Measurements from ENCODE around the gene C1orf167. TPM values are rescaled to one million over a fixed set of nuclear protein-coding genes. Genes with fewer than 3 reads are reported as not detected.
"Not testable (repeated sequence)": the region's sequence is repeated elsewhere in the genome, so short reads cannot be mapped to it uniquely, and the experiment has no call there.

The C1orf167 gene
- total RNA-seq, 1 donor from 2014 or later = not detected

DNA sequence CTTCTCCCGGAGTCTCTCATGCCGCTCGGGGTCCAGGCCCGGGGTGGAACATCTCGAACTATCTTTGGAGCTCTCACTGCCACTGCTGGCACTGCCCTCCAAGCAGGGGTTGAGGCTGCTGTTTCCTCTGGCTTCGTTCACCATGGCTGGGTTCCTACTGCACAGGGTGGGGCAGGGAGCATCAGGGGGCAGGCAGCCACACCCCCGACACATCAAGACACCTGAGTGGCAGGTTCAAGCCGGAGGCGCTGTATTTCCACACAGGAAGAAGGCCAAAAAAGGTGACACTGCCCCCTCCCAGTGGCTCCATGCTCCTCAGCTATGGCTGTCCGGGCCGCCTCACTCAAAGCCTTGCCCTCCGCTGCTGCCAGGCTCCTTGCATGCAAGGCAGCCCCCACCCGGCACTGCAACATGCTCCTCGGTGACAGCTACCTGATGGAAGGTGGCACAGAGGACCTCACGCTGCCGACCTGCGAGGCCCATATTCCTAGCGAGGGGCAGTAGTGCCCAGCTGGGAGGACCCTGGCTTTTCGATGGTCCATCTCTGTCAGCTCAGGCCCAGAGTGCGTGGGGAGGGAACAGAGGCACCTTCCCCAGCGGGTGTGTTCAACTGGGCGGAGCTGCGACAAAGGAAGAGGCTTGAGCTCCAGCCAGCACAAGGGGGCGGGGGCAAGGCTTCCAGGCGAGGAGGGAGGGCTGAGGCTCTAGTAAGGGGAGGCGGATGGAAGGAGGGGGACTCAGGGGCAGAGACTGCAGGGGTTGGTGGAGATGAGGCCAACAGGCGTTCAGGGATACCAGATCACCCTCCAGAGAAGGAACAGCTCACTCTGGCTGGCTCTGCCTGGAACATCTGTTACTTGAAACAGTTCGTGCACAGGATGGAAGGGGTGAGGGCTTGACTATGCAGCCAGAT, 41.2 kb downstream of the C1orf167 start:
- TF ChIP-seq, protein P1, sequence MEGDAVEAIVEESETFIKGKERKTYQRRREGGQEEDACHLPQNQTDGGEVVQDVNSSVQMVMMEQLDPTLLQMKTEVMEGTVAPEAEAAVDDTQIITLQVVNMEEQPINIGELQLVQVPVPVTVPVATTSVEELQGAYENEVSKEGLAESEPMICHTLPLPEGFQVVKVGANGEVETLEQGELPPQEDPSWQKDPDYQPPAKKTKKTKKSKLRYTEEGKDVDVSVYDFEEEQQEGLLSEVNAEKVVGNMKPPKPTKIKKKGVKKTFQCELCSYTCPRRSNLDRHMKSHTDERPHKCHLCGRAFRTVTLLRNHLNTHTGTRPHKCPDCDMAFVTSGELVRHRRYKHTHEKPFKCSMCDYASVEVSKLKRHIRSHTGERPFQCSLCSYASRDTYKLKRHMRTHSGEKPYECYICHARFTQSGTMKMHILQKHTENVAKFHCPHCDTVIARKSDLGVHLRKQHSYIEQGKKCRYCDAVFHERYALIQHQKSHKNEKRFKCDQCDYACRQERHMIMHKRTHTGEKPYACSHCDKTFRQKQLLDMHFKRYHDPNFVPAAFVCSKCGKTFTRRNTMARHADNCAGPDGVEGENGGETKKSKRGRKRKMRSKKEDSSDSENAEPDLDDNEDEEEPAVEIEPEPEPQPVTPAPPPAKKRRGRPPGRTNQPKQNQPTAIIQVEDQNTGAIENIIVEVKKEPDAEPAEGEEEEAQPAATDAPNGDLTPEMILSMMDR (IDR thresholded peaks at IDR 0.05; ENCODE audit: insufficient read depth, low read length, poor library complexity, severe bottlenecking) = no peak
- H3K27me3 ChIP-seq (ENCODE audit: control insufficient read depth, insufficient read depth, low read length) = no peaks in the 10 kb centered on the region
- H3K36me3 ChIP-seq (ENCODE audit: control insufficient read depth, insufficient read depth, low read length) = peaks cover 1% of the 10 kb centered on the region
- peak; percentile 86 for DNase-seq (ENCODE audit: low read depth)
- H3K4me3 ChIP-seq (ENCODE audit: low read depth, low read length) = peak overlapping the region; percentile 51

DNA sequence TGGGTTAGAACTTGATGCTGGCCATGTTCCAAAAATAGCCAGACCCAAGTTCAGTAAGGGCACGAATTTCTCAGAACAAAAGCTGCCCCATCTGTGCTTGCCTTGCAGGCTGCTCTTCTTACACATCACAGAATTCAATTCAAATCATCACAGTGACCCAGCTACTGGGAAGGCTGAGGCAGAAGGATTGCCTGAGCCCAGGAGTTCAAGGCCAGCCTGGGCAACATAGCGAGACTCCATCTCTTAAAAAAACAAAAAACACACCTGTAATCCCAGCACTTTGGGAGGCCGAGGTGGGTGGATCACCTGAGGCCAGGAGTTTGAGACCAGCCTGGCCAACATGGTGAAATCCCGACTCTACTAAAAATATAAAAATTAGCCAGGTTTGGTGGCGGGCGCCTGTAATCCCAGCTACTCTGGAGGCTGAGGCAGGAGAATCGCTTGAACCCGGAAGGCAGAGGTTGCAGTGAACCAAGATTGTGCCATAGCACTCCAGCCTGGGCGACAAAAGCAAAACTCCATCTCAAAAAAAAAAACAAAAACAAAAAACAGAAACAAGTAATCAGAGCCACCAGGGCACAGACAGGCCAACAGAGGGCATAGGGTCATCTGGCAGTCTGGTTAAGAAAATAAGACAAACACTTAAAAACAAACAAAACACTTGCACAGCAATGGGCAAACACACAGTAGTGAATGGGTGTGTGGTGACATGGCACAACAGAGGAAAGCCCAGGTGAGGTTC, 42.1 kb downstream of the C1orf167 start:
- not testable (repeated sequence) for H3K4me3 ChIP-seq (ENCODE audit: low read depth, low read length); H3K27me3 ChIP-seq (ENCODE audit: control insufficient read depth, insufficient read depth, low read length); DNase-seq (ENCODE audit: low read depth); H3K36me3 ChIP-seq (ENCODE audit: control insufficient read depth, insufficient read depth, low read length)

DNA sequence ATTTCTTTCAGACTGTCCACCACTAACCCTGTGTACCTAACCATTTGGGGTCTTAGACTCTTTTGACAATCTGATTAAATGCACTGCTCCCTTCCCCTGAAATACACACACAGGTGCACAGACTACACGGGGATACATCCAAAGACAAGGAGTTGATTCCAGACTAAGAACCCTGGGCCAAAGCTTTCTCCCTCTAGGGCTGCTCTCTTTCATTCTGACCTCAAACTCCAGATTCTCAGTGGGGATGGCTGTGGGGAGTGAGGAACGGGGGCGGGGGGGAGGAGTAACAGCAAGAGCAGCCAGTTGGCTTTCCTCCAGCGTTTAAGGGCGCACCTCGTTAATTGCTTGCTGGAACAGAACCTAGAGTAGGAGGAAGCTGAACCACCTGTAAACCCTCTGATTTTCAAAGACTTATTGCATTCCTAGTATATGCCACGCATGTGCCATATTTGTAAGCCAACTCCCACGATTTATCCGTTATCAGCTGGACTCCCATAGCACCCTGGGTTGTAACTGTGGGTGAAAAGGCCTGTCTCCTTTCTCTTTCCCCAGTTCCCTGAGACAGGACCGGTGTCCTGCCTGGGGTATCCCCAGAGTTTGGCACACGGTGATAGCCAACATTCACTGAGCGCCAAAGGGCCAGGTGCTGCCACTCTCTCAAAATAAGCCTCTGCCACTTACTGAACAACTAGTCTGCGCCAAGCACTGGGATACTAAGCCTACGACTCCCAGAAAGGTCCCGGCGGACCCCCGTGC, 42.9 kb downstream of the C1orf167 start:
- H3K27me3 ChIP-seq (ENCODE audit: control insufficient read depth, insufficient read depth, low read length) = no peaks in the 10 kb centered on the region
- peaks cover 2% of the 10 kb centered on the region for H3K36me3 ChIP-seq (ENCODE audit: control insufficient read depth, insufficient read depth, low read length)
- TF ChIP-seq, protein P1 (IDR thresholded peaks at IDR 0.05; ENCODE audit: insufficient read depth, low read length, poor library complexity, severe bottlenecking) = no peak
- peak overlapping the region; percentile 61 for H3K4me3 ChIP-seq (ENCODE audit: low read depth, low read length)
- DNase-seq (ENCODE audit: low read depth) = no peak

DNA sequence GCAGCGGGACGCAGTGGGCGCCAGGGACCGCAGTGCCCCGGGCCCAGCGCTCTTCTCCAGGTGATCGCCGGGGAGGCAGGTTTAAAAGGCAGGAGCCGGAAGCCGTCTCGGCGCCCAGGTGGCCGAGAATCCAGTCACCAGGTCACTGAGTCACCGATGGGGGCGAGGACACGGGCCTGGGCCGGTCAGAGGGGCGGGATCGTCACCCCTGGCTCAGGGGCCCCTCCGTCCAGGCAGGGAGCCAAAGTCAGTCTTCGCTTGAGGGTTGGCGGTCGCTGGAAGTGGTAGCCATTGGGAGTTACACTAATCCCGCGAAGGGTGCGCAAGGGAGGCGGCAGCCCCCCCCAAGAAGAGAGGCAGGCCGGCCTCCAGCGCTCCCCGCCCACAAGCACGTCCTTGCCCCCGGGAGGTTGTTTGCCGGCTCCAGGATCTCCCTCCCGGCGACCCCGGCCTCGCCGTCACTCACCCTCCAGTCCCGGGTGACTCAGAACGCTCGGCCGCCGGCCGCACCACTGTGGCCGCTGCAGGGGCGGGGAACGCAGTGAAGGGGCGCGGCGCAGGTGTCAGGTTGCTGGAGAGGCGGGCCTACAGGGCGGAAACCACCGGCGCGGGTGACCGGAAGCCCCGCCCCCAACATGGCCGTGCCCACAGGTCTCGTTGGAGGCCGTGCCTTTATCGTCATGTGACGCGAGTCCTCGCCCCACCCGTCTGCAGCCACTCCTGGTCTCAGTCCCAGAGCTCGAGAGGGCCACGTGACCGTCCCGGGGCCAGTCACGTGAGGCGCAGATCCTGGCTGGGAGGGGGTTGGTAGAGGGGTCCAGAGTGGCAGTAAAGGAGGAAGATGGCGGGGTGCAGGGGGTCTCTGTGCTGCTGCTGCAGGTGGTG, 43.7 kb downstream of the C1orf167 start, which contains the start of the genes CLCN6 and MTHFR:
TSS of gene CLCN6 (plus strand) at position 770 of the 885 bp plus-strand sequence. CDS start at position 842, 72 bp downstream.
TSS of gene MTHFR (minus strand) at position 543 of the 885 bp plus-strand sequence. CDS start 2,848 bp downstream, outside the sequence.
- TF ChIP-seq, protein P1 (IDR thresholded peaks at IDR 0.05; ENCODE audit: insufficient read depth, low read length, poor library complexity, severe bottlenecking) = no peak
- peak within 1 kb of the TSS; percentile 61 for H3K4me3 ChIP-seq (ENCODE audit: low read depth, low read length)
- no peaks in the 10 kb centered on the region for H3K27me3 ChIP-seq (ENCODE audit: control insufficient read depth, insufficient read depth, low read length)
- peak; percentile 96 for DNase-seq (ENCODE audit: low read depth)
- H3K36me3 ChIP-seq (ENCODE audit: control insufficient read depth, insufficient read depth, low read length) = peaks cover 2% of the 10 kb centered on the region

DNA sequence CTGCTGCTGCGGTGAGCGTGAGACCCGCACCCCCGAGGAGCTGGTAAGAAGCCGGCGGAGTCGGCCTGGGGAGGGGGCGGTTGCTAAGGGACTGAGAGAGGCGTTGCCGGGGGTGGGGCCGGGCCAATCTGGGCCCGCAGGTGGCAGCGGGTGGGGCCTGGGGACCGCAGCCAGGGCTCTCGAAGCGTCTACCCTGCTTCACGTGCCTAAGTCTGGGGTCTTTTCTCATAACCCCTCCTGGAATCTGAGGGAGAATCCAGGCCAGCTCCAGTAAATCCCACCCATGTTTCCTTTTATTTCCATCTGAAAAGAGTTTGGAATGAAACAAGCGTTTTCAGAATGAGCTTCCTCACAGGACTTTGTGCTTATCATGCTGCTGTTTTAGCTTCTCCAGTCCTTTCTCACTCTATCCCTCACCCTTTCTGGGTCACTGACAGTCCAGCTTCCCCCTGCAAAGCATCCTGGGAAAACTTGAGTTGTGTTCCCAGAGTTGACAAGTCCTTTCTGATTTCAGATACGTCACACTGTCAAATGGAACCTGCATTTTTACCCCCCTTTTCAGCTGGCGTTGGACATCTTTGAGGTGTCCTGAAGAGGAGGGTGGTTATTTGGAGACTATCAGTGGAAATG, 44.4 kb downstream of the C1orf167 start:
- peak overlapping the region; percentile 61 for H3K4me3 ChIP-seq (ENCODE audit: low read depth, low read length)
- TF ChIP-seq, protein P1 (IDR thresholded peaks at IDR 0.05; ENCODE audit: insufficient read depth, low read length, poor library complexity, severe bottlenecking) = no peak
- peaks cover 1% of the 10 kb centered on the region for H3K36me3 ChIP-seq (ENCODE audit: control insufficient read depth, insufficient read depth, low read length)
- no peak for DNase-seq (ENCODE audit: low read depth)
- H3K27me3 ChIP-seq (ENCODE audit: control insufficient read depth, insufficient read depth, low read length) = no peaks in the 10 kb centered on the region

Measured in kidney epithelial cell (primary cell).